IPS-15b (cell line): Measurements from ENCODE around the gene SOSTDC1.

ENCODE experiments used
- H3K27me3 ChIP-seq: one replicate; pipeline ENCODE4 v1.6.1; 2013; ENCODE audit warnings: low read length; ENCODE audit not compliant: control insufficient read depth, insufficient read depth
- H3K36me3 ChIP-seq: one replicate; pipeline ENCODE4 v1.6.1; 2013; ENCODE audit warnings: low read length; ENCODE audit not compliant: control insufficient read depth, insufficient read depth
- H3K4me1 ChIP-seq: one replicate; pipeline ENCODE4 v1.6.1; 2013; ENCODE audit warnings: mild to moderate bottlenecking, low read length; ENCODE audit not compliant: control insufficient read depth, insufficient read depth
- H3K4me3 ChIP-seq: one replicate; pipeline ENCODE4 v1.5.1; 2013; ENCODE audit warnings: low read depth, low read length
- H3K9ac ChIP-seq: one replicate; pipeline ENCODE4 v1.6.1; 2013; ENCODE audit warnings: low read depth, mild to moderate bottlenecking, low read length
- H3K9me3 ChIP-seq: one replicate; pipeline ENCODE4 v1.6.1; 2013; ENCODE audit warnings: mild to moderate bottlenecking, low read length; ENCODE audit not compliant: control insufficient read depth, insufficient read depth

Gene SOSTDC1

DNA sequence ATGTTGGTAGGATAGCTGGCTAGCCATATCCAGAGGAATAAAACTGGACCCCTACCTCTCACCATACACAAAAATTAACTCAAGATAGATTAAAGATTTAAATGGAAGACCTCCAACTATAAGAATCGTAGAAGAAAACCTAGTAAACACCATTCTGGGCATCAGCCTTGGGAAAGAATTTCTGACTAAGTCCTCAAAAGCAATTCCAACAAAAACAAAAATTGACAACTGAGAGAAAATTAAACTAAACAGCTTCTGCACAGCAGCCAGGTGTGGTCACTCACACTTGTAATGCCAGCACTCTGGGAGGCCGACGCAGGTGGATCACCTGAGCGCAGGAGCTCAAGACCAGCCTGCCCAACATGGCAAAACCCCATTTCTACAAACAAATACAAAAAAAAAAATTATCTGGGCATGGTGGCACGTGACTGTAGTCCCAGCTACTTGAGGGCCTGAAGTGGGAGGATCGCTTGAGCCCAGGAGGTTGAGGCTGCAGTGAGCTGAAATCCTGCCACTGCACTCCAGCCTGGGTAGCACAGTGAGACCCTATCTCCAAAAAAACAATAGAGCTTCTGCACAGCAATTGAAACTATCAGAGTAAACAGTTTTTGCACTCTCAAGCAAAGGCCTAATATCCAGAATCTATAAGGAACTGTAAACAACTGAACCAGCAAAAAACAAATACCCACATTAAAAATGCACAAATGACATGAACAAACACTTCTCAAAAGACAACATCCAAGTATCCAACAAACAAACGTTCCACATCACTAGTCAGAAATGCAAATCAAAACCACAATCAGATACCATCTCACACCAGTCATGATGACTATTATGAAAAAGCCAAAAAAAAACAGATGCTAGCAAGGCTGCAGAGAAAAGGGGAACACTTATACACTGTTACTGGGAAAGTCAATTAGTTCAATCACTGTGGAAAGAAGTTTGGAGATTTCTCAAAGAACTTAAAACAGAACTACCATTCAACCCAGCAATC is 49.0 kb downstream of the SOSTDC1 start:
- Histone ChIP-seq H3K4me1 (peaks cover 2% of the 10 kb centered on the region), H3K9me3 (no peaks in the 10 kb centered on the region), H3K27me3 (peaks cover 6% of the 10 kb centered on the region), H3K4me3 (no peak overlapping the region), H3K36me3 (no peaks in the 10 kb centered on the region), H3K9ac (no peak overlapping the region)

- H3K36me3 ChIP-seq = no peaks in the 10 kb centered on the region
Observed at GRCh38 chr7:16412274-16413254, 53.0 kb downstream of the SOSTDC1 start.

More at GRCh38 chr7:16412274-16413254, 53.0 kb downstream of the SOSTDC1 start:
- H3K9ac ChIP-seq = no peak overlapping the region
- H3K4me3 ChIP-seq = no peak overlapping the region
- H3K27me3 ChIP-seq = no peaks in the 10 kb centered on the region
- H3K9me3 ChIP-seq = no peaks in the 10 kb centered on the region
- H3K4me1 ChIP-seq = no peaks in the 10 kb centered on the region
